Measurements from ENCODE around the gene BASP1.

BASP1 gene

DNA sequence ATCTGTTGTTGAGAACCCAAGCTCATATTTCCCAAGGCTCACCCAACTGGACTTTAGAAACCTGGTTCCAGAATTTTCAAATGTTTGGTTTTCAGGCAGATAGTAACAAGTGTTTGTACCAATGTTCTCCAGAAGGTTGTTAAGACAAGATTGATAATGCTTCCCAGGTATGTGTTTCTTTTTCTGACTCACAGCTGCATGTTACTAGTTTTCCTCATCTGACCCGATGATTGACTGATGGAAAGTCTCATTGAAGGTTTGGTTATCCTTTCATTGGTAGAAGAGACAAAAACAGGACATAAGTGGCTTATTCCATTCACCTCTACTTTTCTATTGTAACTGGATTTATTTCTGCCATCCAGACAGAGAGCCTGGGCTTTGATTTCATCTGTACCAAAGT, 10.4 kb downstream of the BASP1 start:
- Histone ChIP-seq H3K79me2 (ENCODE audit: low read length) (peaks cover 91% of the 10 kb centered on the region), H3K4me1 (ENCODE audit: low read length) (peaks cover 11% of the 10 kb centered on the region), H3F3A (ENCODE audit: insufficient read depth, low read length) (peaks cover 4% of the 10 kb centered on the region), H4K20me1 (ENCODE audit: insufficient read depth, low read length) (no peaks in the 10 kb centered on the region), H3K9ac (ENCODE audit: low read length) (no peak overlapping the region), H3K9me2 (replicated peaks; ENCODE audit: insufficient read depth, low read length) (no peaks in the 10 kb centered on the region), H3K36me3 (replicated peaks; ENCODE audit: insufficient read depth, low read length) (no peaks in the 10 kb centered on the region), H3K27me3 (replicated peaks; ENCODE audit: insufficient read depth, low read length) (no peaks in the 10 kb centered on the region), H2AFZ (ENCODE audit: low read length) (no peak overlapping the region), H3K4me2 (ENCODE audit: low read depth, low read length) (no peak overlapping the region), H3K27ac (ENCODE audit: low read length) (no peak overlapping the region), H3K9me3 (replicated peaks; ENCODE audit: insufficient read depth, low read length) (no peaks in the 10 kb centered on the region), H3K4me3 (ENCODE audit: low read length) (no peak overlapping the region)
- TF ChIP-seq EZH2 (optimal IDR thresholded peaks at IDR 0.05; ENCODE audit: low read depth, low read length) (no peak), EZH2phosphoT487 (IDR thresholded peaks at IDR 0.05; ENCODE audit: low read length) (no peak)
- TF ChIP-seq, protein P1, sequence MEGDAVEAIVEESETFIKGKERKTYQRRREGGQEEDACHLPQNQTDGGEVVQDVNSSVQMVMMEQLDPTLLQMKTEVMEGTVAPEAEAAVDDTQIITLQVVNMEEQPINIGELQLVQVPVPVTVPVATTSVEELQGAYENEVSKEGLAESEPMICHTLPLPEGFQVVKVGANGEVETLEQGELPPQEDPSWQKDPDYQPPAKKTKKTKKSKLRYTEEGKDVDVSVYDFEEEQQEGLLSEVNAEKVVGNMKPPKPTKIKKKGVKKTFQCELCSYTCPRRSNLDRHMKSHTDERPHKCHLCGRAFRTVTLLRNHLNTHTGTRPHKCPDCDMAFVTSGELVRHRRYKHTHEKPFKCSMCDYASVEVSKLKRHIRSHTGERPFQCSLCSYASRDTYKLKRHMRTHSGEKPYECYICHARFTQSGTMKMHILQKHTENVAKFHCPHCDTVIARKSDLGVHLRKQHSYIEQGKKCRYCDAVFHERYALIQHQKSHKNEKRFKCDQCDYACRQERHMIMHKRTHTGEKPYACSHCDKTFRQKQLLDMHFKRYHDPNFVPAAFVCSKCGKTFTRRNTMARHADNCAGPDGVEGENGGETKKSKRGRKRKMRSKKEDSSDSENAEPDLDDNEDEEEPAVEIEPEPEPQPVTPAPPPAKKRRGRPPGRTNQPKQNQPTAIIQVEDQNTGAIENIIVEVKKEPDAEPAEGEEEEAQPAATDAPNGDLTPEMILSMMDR (IDR thresholded peaks at IDR 0.05; ENCODE audit: low read length), result no peak
- no peak for DNase-seq

GRCh38 chr5:17228821-17229291, 11.4 kb downstream of the BASP1 start:
- no peak overlapping the region for H3K4me2 ChIP-seq (ENCODE audit: low read depth, low read length)
- peaks cover 91% of the 10 kb centered on the region for H3K79me2 ChIP-seq (ENCODE audit: low read length)
- no peaks in the 10 kb centered on the region for H3K36me3 ChIP-seq (replicated peaks; ENCODE audit: insufficient read depth, low read length)
- no peaks in the 10 kb centered on the region for H3K9me3 ChIP-seq (replicated peaks; ENCODE audit: insufficient read depth, low read length)
- no peak overlapping the region for H3K4me3 ChIP-seq (ENCODE audit: low read length)
- H3K9me2 ChIP-seq (replicated peaks; ENCODE audit: insufficient read depth, low read length), result no peaks in the 10 kb centered on the region
- no peaks in the 10 kb centered on the region for H4K20me1 ChIP-seq (ENCODE audit: insufficient read depth, low read length)
- no peaks in the 10 kb centered on the region for H3F3A ChIP-seq (ENCODE audit: insufficient read depth, low read length)
- DNase-seq, result no peak
- no peak overlapping the region for H2AFZ ChIP-seq (ENCODE audit: low read length)
- no peaks in the 10 kb centered on the region for H3K27me3 ChIP-seq (replicated peaks; ENCODE audit: insufficient read depth, low read length)
- H3K4me1 ChIP-seq (ENCODE audit: low read length), result peaks cover 3% of the 10 kb centered on the region
- no peak for TF ChIP-seq EZH2phosphoT487 (IDR thresholded peaks at IDR 0.05; ENCODE audit: low read length)
- no peak for TF ChIP-seq EZH2 (optimal IDR thresholded peaks at IDR 0.05; ENCODE audit: low read depth, low read length)
- TF ChIP-seq, protein P1 (IDR thresholded peaks at IDR 0.05; ENCODE audit: low read length), result no peak
- no peak overlapping the region for H3K27ac ChIP-seq (ENCODE audit: low read length)
- no peak overlapping the region for H3K9ac ChIP-seq (ENCODE audit: low read length)

DNA sequence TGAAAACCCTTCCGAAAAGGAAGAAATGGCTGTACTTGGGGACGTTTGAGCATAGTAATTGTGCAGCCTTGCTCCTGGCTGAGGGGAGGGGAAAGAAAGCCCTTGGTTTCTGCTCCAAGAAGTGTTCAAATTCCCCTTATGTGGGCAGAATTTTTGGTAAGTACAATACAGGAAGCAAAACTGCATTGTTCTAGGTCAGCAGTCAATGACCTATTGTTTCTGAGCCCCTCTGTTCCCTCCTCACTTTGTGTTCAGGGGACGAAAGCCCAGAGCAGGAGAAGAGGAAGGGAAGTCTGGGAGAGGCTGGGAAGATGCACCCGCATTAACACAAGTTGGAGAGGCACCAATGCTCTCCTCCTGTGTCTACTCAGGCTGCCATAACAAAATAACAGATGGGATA, 11.9 kb downstream of the BASP1 start:
- Histone ChIP-seq H3K4me2 (ENCODE audit: low read depth, low read length) (no peak overlapping the region), H3K36me3 (replicated peaks; ENCODE audit: insufficient read depth, low read length) (no peaks in the 10 kb centered on the region), H3K79me2 (ENCODE audit: low read length) (peaks cover 90% of the 10 kb centered on the region), H3K27ac (ENCODE audit: low read length) (no peak overlapping the region), H2AFZ (ENCODE audit: low read length) (no peak overlapping the region), H3K9me3 (replicated peaks; ENCODE audit: insufficient read depth, low read length) (no peaks in the 10 kb centered on the region), H3K4me3 (ENCODE audit: low read length) (no peak overlapping the region), H3K9ac (ENCODE audit: low read length) (no peak overlapping the region), H3K4me1 (ENCODE audit: low read length) (no peaks in the 10 kb centered on the region), H3K27me3 (replicated peaks; ENCODE audit: insufficient read depth, low read length) (no peaks in the 10 kb centered on the region), H3F3A (ENCODE audit: insufficient read depth, low read length) (no peaks in the 10 kb centered on the region), H3K9me2 (replicated peaks; ENCODE audit: insufficient read depth, low read length) (no peaks in the 10 kb centered on the region), H4K20me1 (ENCODE audit: insufficient read depth, low read length) (no peaks in the 10 kb centered on the region)
- DNase-seq, result no peak
- TF ChIP-seq, protein P1 (IDR thresholded peaks at IDR 0.05; ENCODE audit: low read length), result no peak
- TF ChIP-seq EZH2phosphoT487 (IDR thresholded peaks at IDR 0.05; ENCODE audit: low read length) (no peak), EZH2 (optimal IDR thresholded peaks at IDR 0.05; ENCODE audit: low read depth, low read length) (no peak)
